H1 (cell line): ENCODE data around the gene CYP46A1.

ENCODE experiments used
- CTCF ChIP-seq, 3 experiments: IDR thresholded peaks; 1 replicate in 2 of 3; 2 replicates in 1 of 3; pipeline versions ENCODE4 v1.5.1 to v1.6.1; 2011; ENCODE audit warnings: low read length in 3 of 3, mild to moderate bottlenecking in 3 of 3, inconsistent platforms in 2 of 3, low read depth in 1 of 3, moderate library complexity in 1 of 3; ENCODE audit not compliant: insufficient read depth in 1 of 3; ENCODE audit errors: control extremely low read depth in 1 of 3
- EP300 ChIP-seq, 2 experiments: IDR thresholded peaks; 1 replicate in 1 of 2; 2 replicates in 1 of 2; pipeline ENCODE4 v1.6.1; 2011 to 2012; ENCODE audit warnings: low read depth in 2 of 2, low read length in 2 of 2, mild to moderate bottlenecking in 2 of 2, borderline replicate concordance in 1 of 2, inconsistent platforms in 1 of 2, moderate library complexity in 1 of 2
- FOSL1 ChIP-seq: IDR thresholded peaks from 2 replicates; pipeline ENCODE4 v1.6.1; 2011; ENCODE audit warnings: mild to moderate bottlenecking, low read depth, low read length, moderate library complexity; ENCODE audit not compliant: insufficient read depth
- HDAC2 ChIP-seq, 2 experiments: fragments of 300-600 bp in 1 of 2; sonication (generic) in 1 of 2; IDR thresholded peaks; 2 replicates each; pipeline ENCODE4 v1.6.1; 2011 to 2012; ENCODE audit warnings: low read depth in 2 of 2, low read length in 2 of 2, mild to moderate bottlenecking in 2 of 2, moderate library complexity in 2 of 2, borderline replicate concordance in 1 of 2, inconsistent platforms in 1 of 2
- JUN ChIP-seq: IDR thresholded peaks from 2 replicates; pipeline ENCODE4 v1.6.1; 2011; ENCODE audit warnings: low read depth, mild to moderate bottlenecking, improper control_type of control experiment, low read length
- JUND ChIP-seq: IDR thresholded peaks from 2 replicates; pipeline ENCODE4 v1.6.1; 2011; ENCODE audit warnings: mild to moderate bottlenecking, improper control_type of control experiment, low read length
- POLR2A ChIP-seq, 2 experiments: IDR thresholded peaks; 1 replicate in 1 of 2; 2 replicates in 1 of 2; pipeline ENCODE4 v1.6.1; 2011; ENCODE audit warnings: low read depth in 2 of 2, low read length in 2 of 2, mild to moderate bottlenecking in 2 of 2; ENCODE audit errors: control extremely low read depth in 1 of 2
- POLR2AphosphoS5 ChIP-seq: IDR thresholded peaks from 2 replicates; pipeline ENCODE4 v1.6.1; 2011; ENCODE audit warnings: low read depth, low read length

GRCh38 chr14:99643343-99643742 lies 40.8 kb upstream of the CYP46A1 start:
- no peak for TF ChIP-seq JUN
- TF ChIP-seq JUND, result no peak
- no peak for TF ChIP-seq CTCF (IDR thresholded peaks at IDR 0.05; ENCODE audit: control extremely low read depth in 1 of 3, insufficient read depth in 1 of 3, low read depth in 1 of 3, low read length in 3 of 3)
- no peak for TF ChIP-seq HDAC2 (IDR thresholded peaks at IDR 0.05; ENCODE audit: borderline replicate concordance in 1 of 2, low read depth in 2 of 2, low read length in 2 of 2)
- TF ChIP-seq FOSL1, result no peak
- TF ChIP-seq EP300 (IDR thresholded peaks at IDR 0.05; ENCODE audit: borderline replicate concordance in 1 of 2, low read depth in 2 of 2, low read length in 2 of 2), result no peak
- TF ChIP-seq POLR2AphosphoS5, result no peak
- TF ChIP-seq POLR2A (IDR thresholded peaks at IDR 0.05; ENCODE audit: control extremely low read depth in 1 of 2, low read depth in 2 of 2, low read length in 2 of 2), result no peak
